Activated T-cell treated with anti-CD3 and anti-CD28 coated beads for 4 hours (primary cell): ENCODE data around the gene HOXD3.

Source experiments
- DNase-seq: peaks from one replicate; pipeline ENCODE4 v3.0.0-alpha.2; 2020

HOXD3 gene

DNA sequence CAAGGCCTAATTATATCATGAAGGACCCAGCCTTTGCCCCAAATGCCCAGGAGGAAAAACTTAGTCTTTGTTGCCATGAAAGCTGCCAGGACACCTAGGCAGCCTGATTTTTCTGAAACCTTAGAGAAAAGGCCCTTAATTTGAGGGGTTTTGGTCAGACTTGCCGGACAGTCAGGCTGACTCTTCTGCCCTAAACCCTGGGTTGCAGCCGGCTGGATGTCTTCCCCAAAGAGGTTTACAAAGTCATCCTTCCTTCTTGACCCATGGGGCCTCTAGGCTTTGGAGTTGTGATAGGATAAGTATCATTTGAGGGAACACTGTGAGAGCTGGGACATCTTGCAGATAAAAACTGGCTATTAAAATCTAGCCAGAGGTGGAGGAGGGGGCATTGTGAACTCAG lies 28.9 kb downstream of the HOXD3 start:
- no peak for DNase-seq

DNA sequence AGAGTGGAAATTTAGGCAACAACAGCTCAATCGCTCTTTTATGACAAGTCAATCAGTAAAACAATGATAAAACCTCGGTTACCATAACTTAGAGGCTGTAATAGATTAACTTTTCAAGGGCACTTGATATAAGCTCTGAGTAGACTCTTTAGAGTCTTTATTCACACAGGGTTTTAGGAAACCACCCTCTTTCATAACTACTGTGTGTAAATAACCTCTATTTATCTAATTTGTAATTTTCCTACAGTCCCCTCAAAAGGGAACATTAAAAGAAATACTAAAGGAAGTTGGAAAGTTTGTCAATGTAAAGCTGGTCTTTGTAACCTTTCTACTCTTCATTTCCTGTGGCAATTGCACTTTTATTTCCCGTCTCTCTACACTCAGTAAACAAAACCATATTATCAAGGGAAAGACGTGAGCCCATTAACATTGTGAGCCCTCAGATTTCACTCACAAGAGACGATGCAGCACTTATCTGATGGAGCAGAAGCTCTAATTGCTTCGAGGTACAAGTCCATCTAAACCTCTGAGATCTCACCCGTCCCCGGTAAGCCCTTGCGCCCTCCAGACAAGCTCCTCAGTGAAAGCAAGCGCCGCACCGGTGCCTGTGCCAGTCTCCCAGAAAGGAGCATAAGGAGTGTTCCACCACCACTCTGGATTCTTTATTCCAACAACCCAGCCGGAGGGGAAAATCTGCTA lies 30.2 kb downstream of the HOXD3 start:
- DNase-seq = no peak

DNA sequence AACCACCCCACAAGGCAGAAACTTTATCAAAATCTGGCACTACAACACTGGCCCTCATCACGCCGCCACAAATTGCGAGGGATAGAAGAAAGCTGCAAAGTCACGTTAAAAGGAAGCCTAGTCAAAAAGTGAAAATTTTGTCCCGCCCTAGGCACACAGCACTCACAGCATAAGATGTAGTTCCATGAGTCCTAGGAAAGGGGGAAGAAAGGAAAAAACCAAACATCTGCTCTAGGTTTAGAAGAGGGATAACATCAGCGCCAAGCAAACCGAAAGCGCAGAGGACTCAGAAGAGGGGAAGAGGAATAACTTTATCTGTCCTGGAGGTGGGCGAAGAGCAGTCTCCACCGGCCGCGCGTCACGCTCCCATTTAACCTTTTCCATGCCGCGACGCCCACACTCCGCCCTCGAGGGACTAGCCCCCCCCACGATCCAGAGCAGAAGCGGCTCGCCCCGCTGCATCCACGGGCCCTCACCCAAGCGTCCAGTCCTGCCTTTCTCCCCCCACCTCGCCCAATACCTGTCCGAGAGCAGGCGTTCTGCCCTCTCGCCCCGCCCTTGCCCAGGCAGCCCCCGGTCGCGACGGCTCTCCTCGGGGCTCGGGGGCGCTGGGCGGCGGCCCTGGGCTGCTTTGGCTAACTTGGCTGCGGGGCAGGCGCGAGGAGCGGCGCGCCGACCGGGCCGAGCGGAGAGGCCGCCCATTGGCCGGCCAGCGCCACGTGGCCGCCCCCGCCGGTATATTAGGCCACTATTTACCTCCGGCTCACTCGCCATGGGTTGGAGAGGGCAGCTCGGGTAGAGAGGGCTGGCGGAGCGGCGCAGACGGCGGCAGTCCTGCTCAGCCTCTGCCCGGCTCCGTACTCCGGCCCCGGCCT lies 31.0 kb downstream of the HOXD3 start, which contains the start of gene HOXD1:
TSS of gene HOXD1 (plus strand) at position 770 of the 875 bp plus-strand sequence. CDS start 134 bp downstream, outside the sequence.
- no peak for DNase-seq

DNA sequence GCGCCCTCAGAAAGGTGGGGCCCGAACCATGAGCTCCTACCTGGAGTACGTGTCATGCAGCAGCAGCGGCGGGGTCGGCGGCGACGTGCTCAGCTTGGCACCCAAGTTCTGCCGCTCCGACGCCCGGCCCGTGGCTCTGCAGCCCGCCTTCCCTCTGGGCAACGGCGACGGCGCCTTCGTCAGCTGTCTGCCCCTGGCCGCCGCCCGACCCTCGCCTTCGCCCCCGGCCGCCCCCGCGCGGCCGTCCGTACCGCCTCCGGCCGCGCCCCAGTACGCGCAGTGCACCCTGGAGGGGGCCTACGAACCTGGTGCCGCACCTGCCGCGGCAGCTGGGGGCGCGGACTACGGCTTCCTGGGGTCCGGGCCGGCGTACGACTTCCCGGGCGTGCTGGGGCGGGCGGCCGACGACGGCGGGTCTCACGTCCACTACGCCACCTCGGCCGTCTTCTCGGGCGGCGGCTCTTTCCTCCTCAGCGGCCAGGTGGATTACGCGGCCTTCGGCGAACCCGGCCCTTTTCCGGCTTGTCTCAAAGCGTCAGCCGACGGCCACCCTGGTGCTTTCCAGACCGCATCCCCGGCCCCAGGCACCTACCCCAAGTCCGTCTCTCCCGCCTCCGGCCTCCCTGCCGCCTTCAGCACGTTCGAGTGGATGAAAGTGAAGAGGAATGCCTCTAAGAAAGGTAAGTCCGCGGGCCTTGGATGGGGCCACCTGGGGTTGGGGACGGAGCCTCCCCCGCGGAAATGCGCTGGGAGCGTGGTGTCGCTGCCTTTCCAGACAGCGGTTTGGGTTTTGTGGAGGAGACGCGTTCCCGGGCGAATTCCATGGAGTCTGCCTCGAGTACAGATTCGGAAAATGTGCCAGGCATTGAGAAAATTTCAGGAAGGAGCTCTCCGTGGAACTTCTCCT lies 31.9 kb downstream of the HOXD3 start:
- no peak for DNase-seq

DNA sequence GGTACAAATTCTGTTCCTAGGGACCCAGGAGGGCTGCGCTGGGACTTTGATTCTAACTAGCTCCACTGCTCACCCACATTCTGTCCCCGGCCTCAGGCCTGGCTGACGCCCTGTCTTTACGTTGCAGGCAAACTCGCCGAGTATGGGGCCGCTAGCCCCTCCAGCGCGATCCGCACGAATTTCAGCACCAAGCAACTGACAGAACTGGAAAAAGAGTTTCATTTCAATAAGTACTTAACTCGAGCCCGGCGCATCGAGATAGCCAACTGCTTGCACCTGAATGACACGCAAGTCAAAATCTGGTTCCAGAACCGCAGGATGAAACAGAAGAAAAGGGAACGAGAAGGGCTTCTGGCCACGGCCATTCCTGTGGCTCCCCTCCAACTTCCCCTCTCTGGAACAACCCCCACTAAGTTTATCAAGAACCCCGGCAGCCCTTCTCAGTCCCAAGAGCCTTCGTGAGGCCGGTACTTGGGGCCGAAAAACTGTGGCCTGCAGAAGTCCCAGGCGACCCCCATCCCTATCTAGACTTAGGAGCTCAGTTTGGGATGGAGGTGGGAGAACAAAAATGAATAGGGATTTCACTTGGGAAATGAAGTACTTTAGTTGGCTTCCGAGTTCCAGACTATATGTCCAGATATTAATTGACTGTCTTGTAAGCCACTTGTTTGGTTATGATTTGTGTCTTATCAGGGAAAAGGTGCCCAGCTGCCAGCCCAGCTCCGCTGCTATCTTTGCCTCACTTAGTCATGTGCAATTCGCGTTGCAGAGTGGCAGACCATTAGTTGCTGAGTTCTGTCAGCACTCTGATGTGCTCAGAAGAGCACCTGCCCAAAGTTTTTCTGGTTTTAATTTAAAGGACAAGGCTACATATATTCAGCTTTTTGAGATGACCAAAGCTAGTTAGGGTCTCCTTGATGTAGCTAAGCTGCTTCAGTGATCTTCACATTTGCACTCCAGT lies 32.9 kb downstream of the HOXD3 start:
- DNase-seq = no peak

DNA sequence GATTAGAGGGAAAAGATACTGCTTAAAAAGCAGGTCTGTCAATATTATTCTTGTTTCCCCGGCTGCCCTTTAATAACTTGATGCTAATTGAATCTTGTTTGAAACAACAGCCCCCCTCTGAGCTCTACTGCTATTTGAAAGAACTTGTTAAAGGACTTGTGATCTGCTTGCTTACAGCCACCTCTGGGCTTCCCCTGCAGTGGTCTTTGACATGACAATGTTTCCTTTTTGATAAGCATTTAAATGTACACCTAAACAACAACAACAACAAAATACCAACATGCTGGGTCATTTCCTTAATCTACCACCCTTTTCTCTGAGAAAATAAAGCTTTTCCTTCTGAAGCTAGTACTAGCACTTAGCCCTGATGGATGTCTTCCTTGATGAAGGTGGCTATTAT lies 35.2 kb downstream of the HOXD3 start:
- no peak for DNase-seq

DNA sequence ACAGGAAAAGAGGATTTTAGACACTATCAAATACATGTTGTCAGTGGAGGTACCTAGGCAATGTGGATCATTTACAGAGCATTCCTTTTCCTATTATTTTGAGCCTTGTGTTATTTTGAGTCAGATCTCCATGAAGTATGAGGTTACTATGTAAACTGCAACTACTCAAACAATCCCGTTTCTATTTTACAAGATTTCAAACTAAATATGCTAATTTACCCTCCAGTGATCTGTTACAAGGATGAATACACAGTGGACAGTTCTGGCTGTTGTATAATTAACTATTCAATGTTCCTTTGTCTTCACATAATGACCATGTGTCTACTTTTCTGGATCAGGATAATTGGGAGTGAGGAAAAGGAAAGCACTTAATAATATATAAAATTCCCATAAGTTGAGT lies 35.9 kb downstream of the HOXD3 start:
- no peak for DNase-seq

DNA sequence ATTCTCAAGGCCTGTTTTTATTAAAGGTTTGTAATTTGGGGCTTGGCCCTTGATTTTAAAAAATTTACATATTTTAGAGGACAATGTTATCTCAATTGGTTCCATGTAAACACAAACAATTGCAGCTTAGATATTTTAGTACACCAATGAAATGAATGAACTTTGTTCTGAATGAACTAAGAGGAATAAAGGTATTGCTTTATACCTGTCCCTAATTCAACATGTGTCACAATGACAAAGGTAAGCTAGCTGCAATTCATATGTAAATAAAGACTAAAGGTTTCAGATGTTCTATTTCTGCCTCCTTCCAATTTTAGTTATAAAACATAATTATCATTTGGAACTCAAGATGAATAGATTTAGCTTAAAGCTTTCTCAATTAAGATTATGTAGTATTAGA lies 42.8 kb downstream of the HOXD3 start:
- DNase-seq = no peak

DNA sequence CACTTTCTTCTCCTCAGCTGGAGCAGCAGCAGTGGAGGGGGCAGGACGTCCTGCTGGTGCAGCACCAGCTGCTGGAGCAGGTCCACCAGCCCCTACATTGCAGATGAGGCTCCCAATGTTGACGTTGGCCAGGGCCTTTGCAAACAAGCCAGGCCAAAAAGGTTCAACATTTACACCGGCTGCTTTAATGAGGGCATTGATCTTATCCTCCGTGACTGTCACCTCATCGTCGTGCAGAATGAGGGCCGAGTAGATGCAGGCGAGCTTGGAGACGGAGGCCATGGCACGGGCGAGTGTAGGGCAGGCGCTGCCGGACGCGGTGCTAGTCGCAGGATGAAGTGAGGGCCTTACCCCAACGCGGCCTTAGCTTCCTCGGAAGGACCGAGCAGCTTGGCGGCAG lies 43.9 kb downstream of the HOXD3 start:
- no peak for DNase-seq

DNA sequence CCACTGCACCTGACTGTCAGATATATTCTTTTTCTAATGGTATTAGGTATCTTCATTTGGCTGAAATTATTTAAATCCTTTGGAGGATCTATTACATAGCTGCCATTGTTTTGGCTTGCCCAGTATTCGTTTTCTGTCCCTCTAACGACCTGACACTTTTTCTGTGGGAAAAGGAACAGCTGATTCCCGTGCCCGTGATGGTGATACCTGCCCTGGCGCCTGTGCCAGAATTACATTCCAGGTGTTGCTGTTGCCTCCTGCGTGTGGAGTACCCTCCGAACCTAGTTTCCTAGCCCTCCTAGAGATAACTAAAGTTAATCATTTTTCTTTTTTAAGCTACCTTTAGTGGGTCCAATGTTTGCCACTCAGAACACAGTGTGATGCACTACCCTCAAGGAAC lies 45.4 kb downstream of the HOXD3 start:
- DNase-seq = no peak

DNA sequence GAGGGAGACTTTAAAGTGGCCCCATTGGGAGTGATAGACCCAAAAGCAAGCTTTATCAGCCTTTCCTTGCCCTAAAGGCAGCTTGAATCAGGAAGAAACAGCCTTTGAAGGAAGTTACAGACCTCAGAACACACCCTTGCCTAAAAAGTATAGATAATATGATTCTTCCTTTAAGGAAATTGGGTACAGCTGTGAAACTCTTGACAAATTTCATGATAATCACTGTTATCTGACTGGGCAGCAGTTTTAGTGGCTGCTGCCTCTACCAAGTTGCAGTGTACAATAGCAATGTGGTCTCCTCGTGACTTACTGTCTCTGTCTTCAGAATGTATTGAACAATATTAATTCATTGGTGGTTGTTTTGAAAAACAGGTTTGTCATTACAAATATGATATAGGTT lies 48.0 kb downstream of the HOXD3 start:
- DNase-seq = no peak

DNA sequence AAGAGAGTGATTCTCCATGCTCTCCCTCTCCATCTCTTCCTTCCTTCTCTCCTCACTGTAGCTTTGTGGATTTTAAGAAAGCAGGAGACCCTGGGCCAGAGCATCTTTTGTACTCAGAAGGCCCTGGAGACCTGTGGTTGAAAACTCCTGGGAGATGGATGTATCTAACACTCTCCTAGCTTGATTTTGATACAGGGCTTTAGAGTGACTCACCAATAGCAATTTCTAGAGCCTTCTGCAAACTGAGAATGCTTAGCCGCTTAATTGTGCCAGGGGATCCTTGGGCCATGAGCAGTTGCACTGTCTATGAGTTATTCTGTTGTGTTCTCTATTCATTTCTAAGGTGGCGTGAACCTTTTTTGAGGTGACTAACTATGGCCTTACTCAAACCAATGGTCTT lies 49.0 kb downstream of the HOXD3 start:
- no peak for DNase-seq

DNA sequence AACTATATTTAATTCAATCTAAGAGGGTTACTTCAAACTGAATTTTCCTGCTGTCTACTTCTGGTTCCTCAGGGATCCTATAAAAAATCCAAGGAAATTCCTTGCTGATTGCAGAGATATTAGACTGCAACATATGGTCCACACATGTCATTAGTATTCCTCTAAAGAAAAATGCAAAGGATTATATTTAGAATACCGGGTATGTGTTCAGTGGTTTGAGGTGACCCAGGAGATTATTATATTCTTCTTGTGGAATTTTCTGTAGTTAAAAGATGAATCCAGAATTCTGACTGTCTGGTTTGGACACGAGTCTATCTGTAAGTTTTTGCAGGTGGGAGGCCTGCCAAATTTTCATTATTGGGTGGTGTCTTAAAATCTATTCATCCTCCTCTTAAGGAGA lies 49.6 kb downstream of the HOXD3 start:
- no peak for DNase-seq

DNA sequence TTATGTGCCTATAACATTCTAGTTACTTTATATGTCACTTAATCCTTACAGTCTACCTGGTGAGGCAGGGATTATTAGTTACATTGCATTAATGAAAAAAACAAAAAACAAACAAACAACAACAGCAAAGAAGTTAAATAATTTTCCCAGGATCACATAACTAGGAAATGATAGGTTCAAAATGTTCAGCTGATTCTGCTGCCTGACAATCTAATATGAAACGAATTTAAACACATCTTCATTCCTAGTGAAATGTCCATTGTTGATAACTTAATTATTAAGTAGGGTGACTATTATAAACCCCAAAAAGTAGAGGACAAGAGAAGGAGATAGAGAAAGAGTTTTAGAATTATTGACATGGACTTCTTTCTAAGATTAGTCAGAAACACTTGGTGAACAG lies 54.0 kb downstream of the HOXD3 start:
- DNase-seq = no peak

DNA sequence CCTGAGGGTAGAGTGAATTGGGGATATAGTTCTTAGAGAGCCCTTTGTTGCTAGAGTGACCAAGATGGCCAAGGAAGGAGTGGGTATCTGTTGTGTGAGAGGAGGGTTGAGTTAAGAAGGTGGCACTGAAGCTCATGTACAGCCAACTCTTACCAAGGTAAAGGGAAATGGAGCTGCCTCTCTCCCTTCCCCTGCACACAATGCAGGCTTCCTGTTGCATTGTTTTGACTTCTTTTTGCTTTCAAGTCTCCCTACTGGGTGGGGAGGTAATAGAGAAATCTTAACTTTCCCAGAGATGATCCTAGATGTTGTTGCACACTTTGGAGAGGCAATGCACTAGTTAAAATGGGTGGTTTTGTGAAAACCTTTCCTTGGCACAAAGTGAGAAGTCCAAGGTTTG lies 55.2 kb downstream of the HOXD3 start:
- DNase-seq = no peak

DNA sequence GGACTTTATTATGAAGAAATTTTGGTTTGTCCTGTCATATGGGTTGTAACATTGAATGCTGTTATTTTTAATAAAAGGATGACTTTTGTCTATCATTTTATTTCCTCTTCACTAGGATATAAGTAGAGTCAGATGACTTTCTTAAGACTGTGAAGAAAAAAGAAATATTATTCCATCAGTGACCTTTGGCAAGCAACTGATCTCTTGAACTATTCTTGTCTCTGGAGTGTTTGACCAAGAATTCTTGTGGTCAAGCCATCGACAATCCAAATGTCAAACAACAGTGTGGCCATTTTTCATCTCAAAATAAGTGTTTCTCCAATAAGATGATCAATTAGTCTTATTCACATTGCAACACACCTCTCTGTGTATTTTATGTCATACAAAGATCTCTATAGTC lies 56.3 kb downstream of the HOXD3 start:
- no peak for DNase-seq
